ENCODE results near the gene SLC17A9.
A peak's percentile ranks its signal among the peaks of the same experiment; 100 is the strongest.

Gene SLC17A9

DNA sequence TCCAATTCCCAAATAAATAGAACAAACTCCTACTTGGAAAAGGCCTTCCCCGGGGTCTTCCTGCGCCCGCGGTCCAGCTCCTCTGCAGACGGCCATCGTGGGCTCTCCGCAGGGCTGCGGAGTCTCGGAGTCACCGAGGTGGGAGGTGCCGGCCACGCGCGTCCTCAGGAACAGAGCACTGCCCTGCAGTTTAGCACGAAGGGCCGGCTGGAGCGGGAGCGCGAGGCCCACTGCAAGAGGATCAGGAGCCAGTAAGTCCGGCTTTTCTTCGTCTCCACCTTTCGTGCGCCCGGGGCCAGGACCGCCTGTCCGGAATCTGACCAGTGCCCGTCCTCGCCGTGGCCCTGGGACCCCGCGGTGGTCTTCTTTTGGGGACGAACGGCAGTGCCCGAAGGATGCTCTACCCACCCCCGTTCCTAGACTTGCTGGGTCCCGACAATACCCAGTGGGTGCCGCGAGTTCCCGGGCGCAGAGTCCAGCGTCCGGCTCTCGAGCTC, 52.9 kb downstream of the SLC17A9 start:
- H2BK15ac ChIP-seq (ENCODE audit: low read depth, poor library complexity, severe bottlenecking) = no peak overlapping the region
- H4K8ac ChIP-seq (ENCODE audit: low read length) = no peak overlapping the region
- peaks cover 80 to 93% of the 10 kb centered on the region in 2 experiments for H3K27me3 ChIP-seq (ENCODE audit: control insufficient read depth in 1 of 2, insufficient read depth in 1 of 2, low read length in 2 of 2)
- H3K4ac ChIP-seq (ENCODE audit: low read depth in 1 of 2, low read length in 2 of 2) = no peak overlapping the region
- no peak overlapping the region for H3K18ac ChIP-seq (ENCODE audit: low read depth in 1 of 2, low read length in 2 of 2)
- no peak overlapping the region for H3K27ac ChIP-seq (ENCODE audit: low read length, poor library complexity, severe bottlenecking)
- no peak overlapping the region for H3K9ac ChIP-seq (ENCODE audit: low read length)
- H2BK5ac ChIP-seq (ENCODE audit: low read depth, low read length, poor library complexity, severe bottlenecking) = no peak overlapping the region
- H3K23ac ChIP-seq (ENCODE audit: low read length in 2 of 2) = peak overlapping the region in 1 of 2 experiments; percentile 50
- H2AK5ac ChIP-seq (ENCODE audit: low read length, severe bottlenecking) = no peak overlapping the region
- H3K9me3 ChIP-seq (ENCODE audit: control insufficient read depth, low read length) = no peaks in the 10 kb centered on the region
- H3K14ac ChIP-seq (ENCODE audit: low read length in 2 of 2) = no peak overlapping the region
- H2AFZ ChIP-seq (ENCODE audit: low read depth, low read length) = no peak overlapping the region
- no peak overlapping the region for H2BK120ac ChIP-seq (ENCODE audit: low read depth, low read length)
- peaks cover 0 to 3% of the 10 kb centered on the region in 2 experiments for H3K36me3 ChIP-seq (ENCODE audit: control insufficient read depth in 1 of 2, insufficient read depth in 2 of 2, low read depth in 1 of 2, low read length in 2 of 2)
- WGBS = 12% methylated on average over 43 of the region's 43 CpGs
- no peak overlapping the region for H3K4me2 ChIP-seq (ENCODE audit: low read length, poor library complexity, severe bottlenecking)
- H3K4me3 ChIP-seq (ENCODE audit: insufficient read depth in 1 of 2, low read depth in 1 of 2, low read length in 2 of 2) = no peak overlapping the region
- H2BK12ac ChIP-seq (ENCODE audit: low read length in 2 of 2) = no peak overlapping the region
- H4K91ac ChIP-seq (ENCODE audit: low read length) = no peak overlapping the region
- H3K79me1 ChIP-seq (replicated peaks; ENCODE audit: low read length, poor library complexity, severe bottlenecking) = no peaks in the 10 kb centered on the region
- peaks cover 38% of the 10 kb centered on the region for H3K4me1 ChIP-seq (ENCODE audit: control insufficient read depth, insufficient read depth, low read depth, low read length)
- no peak for DNase-seq

DNA sequence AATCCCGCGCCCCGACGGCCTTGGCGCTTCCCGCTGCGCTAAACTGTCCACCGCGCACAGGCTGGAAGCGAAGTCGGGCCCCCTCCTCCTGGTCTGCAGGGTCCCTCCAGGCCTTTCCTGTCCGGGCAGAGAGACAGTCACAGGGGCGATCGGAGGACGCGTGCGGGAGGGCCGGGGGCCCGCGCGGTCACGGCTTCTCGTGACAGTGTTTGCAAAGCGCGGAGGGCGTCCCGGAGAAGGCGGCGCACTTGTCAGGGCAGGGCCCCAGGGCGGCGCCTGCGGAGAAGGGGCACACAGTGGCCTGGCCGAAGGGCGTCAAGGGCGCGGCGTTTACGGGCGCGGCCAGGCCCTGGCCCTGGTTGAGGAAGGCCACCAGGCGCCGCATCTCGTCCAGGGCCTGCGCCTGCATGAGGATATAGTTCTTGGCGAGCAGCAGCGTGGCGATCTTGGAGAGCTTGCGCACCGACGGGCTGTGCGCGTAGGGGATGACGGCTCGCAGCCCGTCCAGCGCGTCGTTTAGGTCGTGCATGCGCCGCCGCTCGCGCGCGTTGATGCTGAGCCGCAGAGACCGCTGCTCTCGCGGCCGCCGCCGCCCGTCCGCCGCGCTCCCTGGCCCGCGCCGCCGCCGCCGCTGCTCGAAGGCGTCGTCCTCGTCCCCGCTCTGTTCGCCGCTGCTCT, 53.5 kb downstream of the SLC17A9 start:
- Histone ChIP-seq H3K9ac (ENCODE audit: low read length) (no peak overlapping the region), H4K8ac (ENCODE audit: low read length) (no peak overlapping the region), H3K14ac (ENCODE audit: low read length in 2 of 2) (no peak overlapping the region), H2BK15ac (ENCODE audit: low read depth, poor library complexity, severe bottlenecking) (no peak overlapping the region), H3K4me3 (ENCODE audit: insufficient read depth in 1 of 2, low read depth in 1 of 2, low read length in 2 of 2) (peak overlapping the region in 1 of 2 experiments; percentile 22), H2AK5ac (ENCODE audit: low read length, severe bottlenecking) (no peak overlapping the region), H3K27me3 (ENCODE audit: control insufficient read depth in 1 of 2, insufficient read depth in 1 of 2, low read length in 2 of 2) (peaks cover 81 to 91% of the 10 kb centered on the region in 2 experiments), H3K4me1 (ENCODE audit: control insufficient read depth, insufficient read depth, low read depth, low read length) (peaks cover 38% of the 10 kb centered on the region), H2BK5ac (ENCODE audit: low read depth, low read length, poor library complexity, severe bottlenecking) (no peak overlapping the region), H3K36me3 (ENCODE audit: control insufficient read depth in 1 of 2, insufficient read depth in 2 of 2, low read depth in 1 of 2, low read length in 2 of 2) (peaks cover 0 to 3% of the 10 kb centered on the region in 2 experiments), H3K79me1 (replicated peaks; ENCODE audit: low read length, poor library complexity, severe bottlenecking) (no peaks in the 10 kb centered on the region), H2BK120ac (ENCODE audit: low read depth, low read length) (no peak overlapping the region), H3K23ac (ENCODE audit: low read length in 2 of 2) (peak overlapping the region in 1 of 2 experiments; percentile 50), H3K18ac (ENCODE audit: low read depth in 1 of 2, low read length in 2 of 2) (no peak overlapping the region), H4K91ac (ENCODE audit: low read length) (peak overlapping the region; percentile 50), H3K4me2 (ENCODE audit: low read length, poor library complexity, severe bottlenecking) (no peak overlapping the region), H3K27ac (ENCODE audit: low read length, poor library complexity, severe bottlenecking) (no peak overlapping the region), H2BK12ac (ENCODE audit: low read length in 2 of 2) (no peak overlapping the region), H2AFZ (ENCODE audit: low read depth, low read length) (no peak overlapping the region), H3K4ac (ENCODE audit: low read depth in 1 of 2, low read length in 2 of 2) (no peak overlapping the region), H3K9me3 (ENCODE audit: control insufficient read depth, low read length) (no peaks in the 10 kb centered on the region)
- DNase-seq = peak; percentile 22
- 7% methylated on average over 90 of the region's 90 CpGs for WGBS

DNA sequence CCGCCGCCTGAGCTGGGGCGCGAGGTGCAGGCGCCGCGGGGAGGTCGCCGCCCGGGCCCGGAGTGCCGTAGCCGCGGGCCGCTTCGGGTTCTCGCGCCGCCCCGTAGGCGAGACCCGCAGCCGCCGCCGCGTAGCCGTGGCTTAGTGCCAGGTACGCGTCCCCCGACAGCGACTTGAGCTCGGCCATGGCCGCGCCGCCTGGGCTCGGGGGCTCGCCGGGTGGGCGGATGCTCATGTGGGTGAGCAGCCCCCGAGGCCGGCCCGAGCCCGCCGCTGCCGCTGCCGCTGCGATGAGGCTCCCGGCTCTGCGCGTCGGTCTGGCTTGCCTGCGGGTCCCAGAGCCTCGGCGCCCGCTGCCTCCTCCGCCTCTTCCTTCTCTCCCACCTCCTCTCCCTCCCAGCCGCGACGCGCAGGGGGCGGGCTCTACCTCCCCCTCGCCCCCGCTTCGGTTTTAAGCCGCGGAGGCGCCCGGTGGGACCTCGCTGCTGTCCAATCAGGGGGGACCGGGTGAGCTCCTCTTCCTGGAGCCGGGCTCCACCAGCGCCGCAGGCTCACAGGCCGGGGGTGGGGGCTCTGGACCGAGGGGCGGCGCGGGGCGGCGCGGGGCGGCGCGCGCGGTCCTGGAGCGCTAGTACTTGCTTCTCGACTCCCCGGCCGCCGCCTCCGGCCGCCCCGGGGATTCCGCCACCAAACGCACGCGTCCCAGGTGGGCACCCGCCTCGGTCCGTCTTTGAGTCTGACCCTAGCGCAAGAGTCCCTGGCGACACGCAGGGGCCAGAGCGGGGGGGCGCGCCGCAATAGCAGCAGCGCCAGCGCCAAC, 54.2 kb downstream of the SLC17A9 start, which contains the start of gene BHLHE23:
BHLHE23 (minus strand) TSS at position 425 of the 820 bp plus-strand sequence; CDS start at position 235, 190 bp downstream.
- H3K9me3 ChIP-seq (ENCODE audit: control insufficient read depth, low read length) = no peaks in the 10 kb centered on the region
- WGBS = 3% methylated on average over 74 of the region's 110 CpGs

DNA sequence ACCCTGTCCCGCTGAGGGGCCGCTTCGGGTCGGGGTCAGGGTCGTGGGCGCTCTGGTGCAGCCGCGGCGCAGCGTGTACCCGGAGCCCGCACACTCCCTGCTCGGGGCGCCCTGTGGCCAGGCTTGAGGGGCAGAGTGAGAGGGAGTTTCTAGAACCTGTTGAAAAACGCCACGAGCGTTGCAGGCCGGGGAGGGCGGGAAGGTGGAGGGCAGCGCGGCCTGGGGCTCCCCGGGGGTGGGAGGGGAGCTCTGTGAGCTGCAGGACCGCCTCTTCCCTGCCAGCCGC, 54.8 kb downstream of the SLC17A9 start:
- Histone ChIP-seq H4K91ac (ENCODE audit: low read length) (no peak overlapping the region), H2BK15ac (ENCODE audit: low read depth, poor library complexity, severe bottlenecking) (no peak overlapping the region), H2BK120ac (ENCODE audit: low read depth, low read length) (no peak overlapping the region), H3K4me3 (ENCODE audit: insufficient read depth in 1 of 2, low read depth in 1 of 2, low read length in 2 of 2) (no peak overlapping the region), H3K9ac (ENCODE audit: low read length) (no peak overlapping the region), H3K36me3 (ENCODE audit: control insufficient read depth in 1 of 2, insufficient read depth in 2 of 2, low read depth in 1 of 2, low read length in 2 of 2) (peaks cover 0 to 3% of the 10 kb centered on the region in 2 experiments), H3K18ac (ENCODE audit: low read depth in 1 of 2, low read length in 2 of 2) (no peak overlapping the region), H2BK12ac (ENCODE audit: low read length in 2 of 2) (no peak overlapping the region), H3K14ac (ENCODE audit: low read length in 2 of 2) (no peak overlapping the region), H3K4me2 (ENCODE audit: low read length, poor library complexity, severe bottlenecking) (no peak overlapping the region), H3K23ac (ENCODE audit: low read length in 2 of 2) (no peak overlapping the region), H3K27ac (ENCODE audit: low read length, poor library complexity, severe bottlenecking) (no peak overlapping the region), H3K4ac (ENCODE audit: low read depth in 1 of 2, low read length in 2 of 2) (no peak overlapping the region), H2AFZ (ENCODE audit: low read depth, low read length) (no peak overlapping the region), H3K9me3 (ENCODE audit: control insufficient read depth, low read length) (no peaks in the 10 kb centered on the region), H2AK5ac (ENCODE audit: low read length, severe bottlenecking) (no peak overlapping the region), H3K27me3 (ENCODE audit: control insufficient read depth in 1 of 2, insufficient read depth in 1 of 2, low read length in 2 of 2) (peaks cover 80 to 91% of the 10 kb centered on the region in 2 experiments), H4K8ac (ENCODE audit: low read length) (no peak overlapping the region), H3K4me1 (ENCODE audit: control insufficient read depth, insufficient read depth, low read depth, low read length) (peaks cover 38% of the 10 kb centered on the region), H3K79me1 (replicated peaks; ENCODE audit: low read length, poor library complexity, severe bottlenecking) (no peaks in the 10 kb centered on the region), H2BK5ac (ENCODE audit: low read depth, low read length, poor library complexity, severe bottlenecking) (no peak overlapping the region)
- DNase-seq = no peak
- WGBS = 8% methylated on average over 24 of the region's 24 CpGs

More for the DNA sequence above, 54.2 kb downstream of the SLC17A9 start, which contains the start of gene BHLHE23:
- Histone ChIP-seq H2AK5ac (ENCODE audit: low read length, severe bottlenecking) (no peak within 1 kb of the TSS), H3K4me3 (ENCODE audit: insufficient read depth in 1 of 2, low read depth in 1 of 2, low read length in 2 of 2) (peak within 1 kb of the TSS in 1 of 2 experiments; percentile 22), H3K4me2 (ENCODE audit: low read length, poor library complexity, severe bottlenecking) (peak within 1 kb of the TSS; percentile 18), H3K18ac (ENCODE audit: low read depth in 1 of 2, low read length in 2 of 2) (no peak within 1 kb of the TSS), H3K9ac (ENCODE audit: low read length) (no peak within 1 kb of the TSS), H2AFZ (ENCODE audit: low read depth, low read length) (no peak within 1 kb of the TSS), H2BK120ac (ENCODE audit: low read depth, low read length) (no peak within 1 kb of the TSS), H3K36me3 (ENCODE audit: control insufficient read depth in 1 of 2, insufficient read depth in 2 of 2, low read depth in 1 of 2, low read length in 2 of 2) (peaks cover 0 to 3% of the 10 kb centered on the region in 2 experiments), H2BK15ac (ENCODE audit: low read depth, poor library complexity, severe bottlenecking) (no peak within 1 kb of the TSS), H3K4me1 (ENCODE audit: control insufficient read depth, insufficient read depth, low read depth, low read length) (peaks cover 38% of the 10 kb centered on the region), H3K4ac (ENCODE audit: low read depth in 1 of 2, low read length in 2 of 2) (no peak within 1 kb of the TSS), H2BK12ac (ENCODE audit: low read length in 2 of 2) (no peak within 1 kb of the TSS), H4K91ac (ENCODE audit: low read length) (peak within 1 kb of the TSS; percentile 50), H3K79me1 (replicated peaks; ENCODE audit: low read length, poor library complexity, severe bottlenecking) (no peaks in the 10 kb centered on the region), H2BK5ac (ENCODE audit: low read depth, low read length, poor library complexity, severe bottlenecking) (no peak within 1 kb of the TSS), H3K27me3 (ENCODE audit: control insufficient read depth in 1 of 2, insufficient read depth in 1 of 2, low read length in 2 of 2) (peaks cover 83 to 93% of the 10 kb centered on the region in 2 experiments), H3K27ac (ENCODE audit: low read length, poor library complexity, severe bottlenecking) (no peak within 1 kb of the TSS), H3K14ac (ENCODE audit: low read length in 2 of 2) (no peak within 1 kb of the TSS), H4K8ac (ENCODE audit: low read length) (no peak within 1 kb of the TSS), H3K23ac (ENCODE audit: low read length in 2 of 2) (peak within 1 kb of the TSS in 1 of 2 experiments; percentile 50)
- DNase-seq = no peak
